ENCODE measurements around the gene CTU2. TPM values are rescaled to one million over a fixed set of nuclear protein-coding genes. Genes with fewer than 3 reads are reported as not detected.
A peak's percentile ranks its signal among the peaks of the same experiment; 100 is the strongest.

CTU2 gene
- total RNA-seq, 1 donor from 2014 or later = 27.1 TPM

DNA sequence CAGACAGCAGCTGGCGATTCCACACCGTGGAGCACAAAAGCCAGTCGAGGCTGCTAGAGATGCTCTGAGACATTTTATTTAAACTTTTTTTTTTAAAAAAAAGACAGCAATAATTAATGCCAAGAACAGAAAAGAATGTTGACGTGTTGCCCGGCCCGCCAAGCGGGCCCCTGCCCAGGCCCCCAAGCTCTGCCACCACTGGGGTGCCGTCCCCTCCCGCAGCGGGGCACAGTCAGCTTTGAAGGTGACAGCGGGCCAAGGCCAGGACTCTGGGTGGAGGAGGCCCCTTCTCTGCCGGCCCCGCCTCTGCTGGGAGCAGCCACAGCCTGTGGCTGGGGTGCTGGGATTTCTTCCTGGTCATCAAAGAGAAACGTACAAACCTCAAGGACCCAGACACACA, 9.9 kb upstream of the CTU2 start:
- H3K36me3 Mint-ChIP-seq = no peaks in the 10 kb centered on the region
- no peak overlapping the region for H3K4me3 Mint-ChIP-seq

DNA sequence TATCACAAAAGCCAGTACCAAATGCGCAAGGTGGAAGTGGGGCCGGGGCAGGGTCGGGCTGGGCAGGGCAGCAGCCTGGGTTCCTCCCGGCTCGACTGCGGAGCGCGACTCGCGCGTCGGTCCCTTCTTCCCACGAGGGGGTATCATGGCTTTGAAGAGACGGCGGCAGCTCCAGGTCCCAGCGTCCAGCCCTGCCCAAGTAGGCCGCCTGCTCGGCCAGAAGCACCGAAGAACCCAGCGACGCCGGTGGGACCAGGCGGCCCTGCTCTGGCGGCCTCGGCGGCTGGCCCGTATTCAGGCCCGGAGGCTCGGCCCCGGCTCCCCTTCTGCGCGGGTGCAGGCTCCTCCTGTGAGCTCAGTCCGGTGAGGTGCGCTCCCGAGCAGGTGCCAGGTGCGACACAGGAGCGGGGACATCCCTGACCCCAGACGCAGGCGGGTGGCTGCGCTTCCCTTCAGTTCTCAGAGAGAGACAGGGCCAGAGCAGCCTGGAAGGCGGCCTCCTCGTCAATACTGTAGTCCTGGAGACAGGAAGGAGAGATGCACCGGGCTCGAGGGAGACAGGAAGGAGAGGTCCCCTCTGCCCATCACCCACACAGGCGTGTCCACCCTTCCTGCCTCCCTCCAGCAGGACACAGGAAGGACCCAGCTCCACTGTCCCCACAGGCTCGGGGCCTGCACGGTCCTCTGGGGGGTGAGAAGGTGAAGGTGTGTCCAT, 9.0 kb upstream of the CTU2 start:
- Mint-ChIP-seq H3K27ac (no peak overlapping the region), H3K36me3 (no peaks in the 10 kb centered on the region), H3K9me3 (no peaks in the 10 kb centered on the region), H3K4me1 (ENCODE audit: unreplicated experiment) (no peaks in the 10 kb centered on the region), H3K4me3 (no peak overlapping the region), H3K27me3 (no peaks in the 10 kb centered on the region)
- TF ChIP-seq, protein P1, sequence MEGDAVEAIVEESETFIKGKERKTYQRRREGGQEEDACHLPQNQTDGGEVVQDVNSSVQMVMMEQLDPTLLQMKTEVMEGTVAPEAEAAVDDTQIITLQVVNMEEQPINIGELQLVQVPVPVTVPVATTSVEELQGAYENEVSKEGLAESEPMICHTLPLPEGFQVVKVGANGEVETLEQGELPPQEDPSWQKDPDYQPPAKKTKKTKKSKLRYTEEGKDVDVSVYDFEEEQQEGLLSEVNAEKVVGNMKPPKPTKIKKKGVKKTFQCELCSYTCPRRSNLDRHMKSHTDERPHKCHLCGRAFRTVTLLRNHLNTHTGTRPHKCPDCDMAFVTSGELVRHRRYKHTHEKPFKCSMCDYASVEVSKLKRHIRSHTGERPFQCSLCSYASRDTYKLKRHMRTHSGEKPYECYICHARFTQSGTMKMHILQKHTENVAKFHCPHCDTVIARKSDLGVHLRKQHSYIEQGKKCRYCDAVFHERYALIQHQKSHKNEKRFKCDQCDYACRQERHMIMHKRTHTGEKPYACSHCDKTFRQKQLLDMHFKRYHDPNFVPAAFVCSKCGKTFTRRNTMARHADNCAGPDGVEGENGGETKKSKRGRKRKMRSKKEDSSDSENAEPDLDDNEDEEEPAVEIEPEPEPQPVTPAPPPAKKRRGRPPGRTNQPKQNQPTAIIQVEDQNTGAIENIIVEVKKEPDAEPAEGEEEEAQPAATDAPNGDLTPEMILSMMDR (conservative IDR thresholded peaks at IDR 0.05) = no peak
- no peak for DNase-seq (ENCODE audit: extremely low spot score, unreplicated experiment)

More for the DNA sequence above, 9.9 kb upstream of the CTU2 start:
- no peaks in the 10 kb centered on the region for H3K9me3 Mint-ChIP-seq
- H3K27me3 Mint-ChIP-seq = no peaks in the 10 kb centered on the region
- H3K4me1 Mint-ChIP-seq (ENCODE audit: unreplicated experiment) = no peaks in the 10 kb centered on the region
- no peak overlapping the region for H3K27ac Mint-ChIP-seq
- TF ChIP-seq, protein P1 (conservative IDR thresholded peaks at IDR 0.05) = no peak
- no peak for DNase-seq (ENCODE audit: extremely low spot score, unreplicated experiment)

DNA sequence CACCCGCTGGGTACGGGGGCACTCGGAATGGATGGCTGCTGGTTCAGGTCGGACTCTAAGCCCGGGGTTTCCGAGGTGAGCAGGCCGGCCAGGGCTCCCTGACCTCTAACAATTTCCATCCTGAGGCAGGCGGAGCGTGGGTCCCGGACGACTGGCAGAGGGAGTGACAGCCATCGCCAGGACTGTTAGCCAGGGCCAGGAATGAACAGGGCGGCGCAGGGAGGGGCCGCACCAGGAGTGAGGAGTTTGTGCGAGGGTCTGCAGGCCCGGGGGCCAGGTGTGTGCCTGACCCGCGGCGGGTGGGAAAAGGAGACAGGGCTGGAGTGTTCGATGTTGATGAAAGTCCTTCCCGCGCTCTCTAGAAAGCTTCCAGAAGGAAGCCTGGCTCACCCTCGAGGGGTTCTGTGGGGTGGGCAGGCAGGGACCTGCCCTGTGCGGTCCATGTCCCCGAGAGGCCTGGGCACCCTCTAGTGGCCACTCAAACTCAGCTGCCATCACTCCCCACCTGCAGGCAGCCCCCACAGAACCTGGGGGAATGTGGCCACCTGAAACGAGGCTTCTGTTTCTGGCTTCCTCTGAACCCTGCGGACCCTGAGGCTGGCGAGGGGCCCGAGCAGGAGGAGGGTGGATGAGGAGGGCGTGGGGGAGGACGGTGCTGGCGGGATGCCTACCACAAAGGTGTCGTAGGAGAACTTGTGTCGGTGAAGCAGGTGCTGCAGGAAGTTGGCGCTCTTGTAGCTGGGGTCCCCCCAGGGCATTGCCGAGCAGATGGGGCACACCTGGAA, 8.3 kb upstream of the CTU2 start:
- H3K9me3 Mint-ChIP-seq = no peaks in the 10 kb centered on the region
- H3K36me3 Mint-ChIP-seq = no peaks in the 10 kb centered on the region
- DNase-seq (ENCODE audit: extremely low spot score, unreplicated experiment) = no peak
- no peaks in the 10 kb centered on the region for H3K4me1 Mint-ChIP-seq (ENCODE audit: unreplicated experiment)
- TF ChIP-seq, protein P1 (conservative IDR thresholded peaks at IDR 0.05) = peak; percentile 42
- H3K4me3 Mint-ChIP-seq = no peak overlapping the region
- no peaks in the 10 kb centered on the region for H3K27me3 Mint-ChIP-seq
- H3K27ac Mint-ChIP-seq = no peak overlapping the region

DNA sequence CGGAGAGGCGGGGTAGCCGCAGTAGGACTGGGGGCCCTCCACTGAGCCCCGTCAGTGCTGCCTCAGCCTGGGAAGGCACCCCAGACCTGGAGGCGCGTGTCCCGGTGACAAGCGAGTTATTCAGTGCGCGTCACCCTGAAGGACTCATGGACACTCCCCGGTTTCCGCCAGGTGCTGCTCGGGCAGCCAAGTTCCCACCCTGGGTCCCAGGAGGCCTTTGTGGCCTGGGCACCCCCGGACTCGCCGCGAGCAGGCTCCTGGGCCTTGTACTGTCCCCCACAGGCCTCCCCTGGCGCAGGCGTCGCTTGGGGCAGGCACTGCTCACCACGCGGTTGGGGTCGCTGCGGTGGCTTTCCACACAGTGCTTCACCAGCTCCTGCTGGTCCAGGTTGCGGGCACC, 7.7 kb upstream of the CTU2 start:
- no peak for DNase-seq (ENCODE audit: extremely low spot score, unreplicated experiment)
- Mint-ChIP-seq H3K27ac (no peak overlapping the region), H3K4me1 (ENCODE audit: unreplicated experiment) (no peaks in the 10 kb centered on the region), H3K36me3 (no peaks in the 10 kb centered on the region), H3K27me3 (no peaks in the 10 kb centered on the region), H3K4me3 (no peak overlapping the region), H3K9me3 (no peaks in the 10 kb centered on the region)
- TF ChIP-seq, protein P1 (conservative IDR thresholded peaks at IDR 0.05) = no peak

DNA sequence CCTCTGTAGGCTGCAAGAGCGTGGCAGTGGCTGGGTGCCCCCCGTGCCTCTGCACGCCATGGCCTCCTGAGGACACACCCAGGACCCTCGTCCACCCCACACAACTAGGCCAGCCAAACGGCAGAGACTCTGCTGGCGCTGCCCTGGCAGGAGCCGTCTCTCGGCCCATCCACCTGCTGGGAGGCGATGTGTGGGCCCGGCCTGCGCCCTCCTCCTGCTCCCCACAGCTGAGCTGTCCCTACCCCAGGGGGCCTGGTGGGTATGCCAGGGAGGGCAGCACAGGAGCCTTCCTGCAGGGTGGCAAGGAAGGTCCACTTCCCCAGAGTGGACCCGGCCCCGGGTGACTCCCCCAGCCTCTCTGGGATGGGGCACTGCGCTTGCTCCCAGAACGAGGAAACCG, 7.1 kb upstream of the CTU2 start:
- no peak for DNase-seq (ENCODE audit: extremely low spot score, unreplicated experiment)
- TF ChIP-seq, protein P1 (conservative IDR thresholded peaks at IDR 0.05) = no peak
- Mint-ChIP-seq H3K9me3 (no peaks in the 10 kb centered on the region), H3K36me3 (no peaks in the 10 kb centered on the region), H3K4me3 (no peak overlapping the region), H3K27me3 (no peaks in the 10 kb centered on the region), H3K4me1 (ENCODE audit: unreplicated experiment) (peaks cover 4% of the 10 kb centered on the region), H3K27ac (no peak overlapping the region)
